Measurements from ENCODE around the gene FOXM1. TPM values are rescaled to one million over a fixed set of nuclear protein-coding genes. Genes with fewer than 3 reads are reported as not detected.

Gene FOXM1
- total and polyA plus RNA-seq, 9 donors: 6.5 to 29.4 (median 22.6) TPM

GRCh38 chr12:2812290-2813213 lies 64.4 kb downstream of the FOXM1 start, which contains the start of gene ITFG2:
ITFG2 (plus strand) TSS chr12:2812668; CDS start chr12:2812761, 93 bp downstream.
- Histone ChIP-seq H3K36me3 (ENCODE audit: control insufficient read depth, insufficient read depth, low read length) (peaks cover 11% of the 10 kb centered on the region), H3K4me3 (ENCODE audit: low read length) (peak within 1 kb of the TSS; percentile 60), H3K27ac (ENCODE audit: low read length) (peak within 1 kb of the TSS; percentile 90), H3K4me1 (ENCODE audit: control insufficient read depth, insufficient read depth, low read length) (peaks cover 11% of the 10 kb centered on the region), H3K9me3 (replicated peaks; ENCODE audit: control insufficient read depth, low read depth, low read length) (no peaks in the 10 kb centered on the region), H3K27me3 (ENCODE audit: control insufficient read depth, insufficient read depth, low read length) (no peaks in the 10 kb centered on the region)
- DNase-seq: peak; percentile 100
- under 1% methylated on average over 41 of the region's 48 CpGs for WGBS (ENCODE audit: insufficient coverage)

- peak overlapping the region; percentile 60 for H3K4me3 ChIP-seq (ENCODE audit: low read length)
- H3K27ac ChIP-seq (ENCODE audit: low read length): peak overlapping the region; percentile 81
- no peak for DNase-seq
- no peaks in the 10 kb centered on the region for H3K9me3 ChIP-seq (replicated peaks; ENCODE audit: control insufficient read depth, low read depth, low read length)
- no peaks in the 10 kb centered on the region for H3K27me3 ChIP-seq (ENCODE audit: control insufficient read depth, insufficient read depth, low read length)
- peaks cover 5% of the 10 kb centered on the region for H3K36me3 ChIP-seq (ENCODE audit: control insufficient read depth, insufficient read depth, low read length)
- WGBS (ENCODE audit: insufficient coverage): no CpG with 5 or more reads among the region's 5 CpGs
- H3K4me1 ChIP-seq (ENCODE audit: control insufficient read depth, insufficient read depth, low read length): peaks cover 11% of the 10 kb centered on the region
Observed at GRCh38 chr12:2811801-2812200, 65.2 kb downstream of the FOXM1 start.

Other genes starting within 250 kb of the FOXM1 start
- 25.1 TPM for gene FKBP4, start 82.2 kb downstream of the FOXM1 start, total RNA-seq
- gene FKBP4, start 82.2 kb downstream of the FOXM1 start, polyA plus RNA-seq (ENCODE audit: insufficient read depth in 1 of 8, insufficient read length in 8 of 8, low replicate concordance in 1 of 8): 10 to 100 TPM; 41.6 to 55.8 (median 45.7) TPM
- 26.5 TPM for gene ITFG2, start 64.5 kb downstream of the FOXM1 start, total RNA-seq
- 10 to 100 TPM; 25.3 to 38.0 (median 31.9) TPM for gene ITFG2, start 64.5 kb downstream of the FOXM1 start, polyA plus RNA-seq (ENCODE audit: insufficient read depth in 1 of 8, insufficient read length in 8 of 8, low replicate concordance in 1 of 8)
- 2.3 TPM for gene NRIP2, start 42.1 kb downstream of the FOXM1 start, total RNA-seq
- gene NRIP2, start 42.1 kb downstream of the FOXM1 start, polyA plus RNA-seq (ENCODE audit: insufficient read depth in 1 of 8, insufficient read length in 8 of 8, low replicate concordance in 1 of 8): 1 to 10 TPM; 5.0 to 6.6 (median 5.8) TPM
- not detected for gene TEX52, start 20.1 kb downstream of the FOXM1 start, total RNA-seq
- 1 to 10 TPM in 3 of 8 donors, under 1 TPM in 5; 0.19 to 1.3 (median 0.58) TPM for gene TEX52, start 20.1 kb downstream of the FOXM1 start, polyA plus RNA-seq (ENCODE audit: insufficient read depth in 1 of 8, insufficient read length in 8 of 8, low replicate concordance in 1 of 8)
- gene RHNO1, start within 50 bp of the FOXM1 start, total RNA-seq: 17.8 TPM
- gene RHNO1, start within 50 bp of the FOXM1 start, polyA plus RNA-seq (ENCODE audit: insufficient read depth in 1 of 8, insufficient read length in 8 of 8, low replicate concordance in 1 of 8): 10 to 100 TPM; 18.3 to 28.3 (median 25.3) TPM
- gene TULP3, start 13.7 kb upstream of the FOXM1 start, total RNA-seq: 21.9 TPM
- gene TULP3, start 13.7 kb upstream of the FOXM1 start, polyA plus RNA-seq (ENCODE audit: insufficient read depth in 1 of 8, insufficient read length in 8 of 8, low replicate concordance in 1 of 8): 10 to 100 TPM; 20.8 to 31.3 (median 28.4) TPM
- gene TEAD4, start 82.2 kb upstream of the FOXM1 start, total RNA-seq: 35.5 TPM
- 100 to 1,000 TPM in 2 of 8 donors, 10 to 100 TPM in 6; 73.8 to 103 (median 87.2) TPM for gene TEAD4, start 82.2 kb upstream of the FOXM1 start, polyA plus RNA-seq (ENCODE audit: insufficient read depth in 1 of 8, insufficient read length in 8 of 8, low replicate concordance in 1 of 8)
- 56.6 TPM for gene TSPAN9, start 200.2 kb upstream of the FOXM1 start, total RNA-seq
- 100 to 1,000 TPM in 7 of 8 donors, 10 to 100 TPM in 1; 92.7 to 142 (median 118) TPM for gene TSPAN9, start 200.2 kb upstream of the FOXM1 start, polyA plus RNA-seq (ENCODE audit: insufficient read depth in 1 of 8, insufficient read length in 8 of 8, low replicate concordance in 1 of 8)